GM19438 (cell line): ENCODE data around the gene NRXN2.

Source experiments
- ATAC-seq: cut with Tn5 transposase; IDR thresholded peaks from one replicate; pipeline ENCODE4 v1.9.1; 2021; ENCODE audit warnings: low read depth; ENCODE audit not compliant: unreplicated experiment

The NRXN2 gene

DNA sequence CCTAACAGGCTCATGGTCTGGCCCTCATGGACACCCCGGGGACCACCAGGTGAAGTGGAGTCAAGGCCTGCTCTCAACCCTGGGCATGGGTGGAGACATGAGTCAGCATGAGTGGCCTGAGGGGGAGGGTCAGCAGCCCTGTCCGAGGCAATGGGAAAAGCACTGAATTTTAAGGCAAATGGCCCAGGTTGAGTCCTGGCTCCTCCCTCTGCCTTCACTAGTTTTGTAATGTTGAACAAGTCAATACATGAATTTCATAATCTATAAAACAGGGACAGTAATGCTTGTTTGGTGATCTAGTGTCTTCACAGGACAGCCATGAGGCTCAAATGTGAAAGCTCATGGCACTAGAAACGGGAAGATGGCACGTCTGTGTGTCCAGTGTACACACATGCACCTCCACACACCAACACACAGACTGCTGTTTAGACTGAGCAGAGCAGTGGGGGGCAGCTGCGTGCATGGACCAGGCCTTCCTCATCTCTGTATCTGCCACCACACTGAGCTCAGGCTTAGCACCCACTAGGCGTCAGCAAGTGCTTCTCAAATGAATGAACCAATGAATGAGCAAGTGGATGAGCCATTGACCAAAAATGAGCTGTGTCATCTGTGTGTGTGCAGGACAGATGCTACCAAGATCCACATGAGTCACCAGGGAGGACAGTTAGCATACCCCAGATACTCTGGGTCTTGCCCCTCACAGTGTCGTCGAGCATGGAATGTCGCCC is 63.4 kb downstream of the NRXN2 start:
- ATAC-seq: no peak

DNA sequence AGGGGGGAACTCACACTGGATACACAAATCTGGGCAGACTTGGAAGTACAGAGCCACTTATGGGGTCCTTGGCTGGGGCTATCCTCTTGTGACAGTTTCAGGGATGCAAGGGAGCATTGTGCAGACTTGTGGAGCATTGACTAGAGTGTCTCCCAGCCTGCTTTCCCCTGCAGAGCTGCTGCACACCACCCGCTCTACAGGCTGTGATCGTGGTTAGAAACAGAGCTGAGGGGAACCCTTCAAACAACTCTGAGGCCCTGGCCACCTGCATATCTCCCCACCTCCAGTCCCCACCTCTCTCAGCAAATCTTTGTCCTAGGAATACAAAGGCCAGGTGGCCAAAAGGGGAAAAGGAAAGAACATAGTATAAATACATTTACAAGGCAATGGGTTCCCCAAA is 64.7 kb downstream of the NRXN2 start:
- no peak for ATAC-seq

DNA sequence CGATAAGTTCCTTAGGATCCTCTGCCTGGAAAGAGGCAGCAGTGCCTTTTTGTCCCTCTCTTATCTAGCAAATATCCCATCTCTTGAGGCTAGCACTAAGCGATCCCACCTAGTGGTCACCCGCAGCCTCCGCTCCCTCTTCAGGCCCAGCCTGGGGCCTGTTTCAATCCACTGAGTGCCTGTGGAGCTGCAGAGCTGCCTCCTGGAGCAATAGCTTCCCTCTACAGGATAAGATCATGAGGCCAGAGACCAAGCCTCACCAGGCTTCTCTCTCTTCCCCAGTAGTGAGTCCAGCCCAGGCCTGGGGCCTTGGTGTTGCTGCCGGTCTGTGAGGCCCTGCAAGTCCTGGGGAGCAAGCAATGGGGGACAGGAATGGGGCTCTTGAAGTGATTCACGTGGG is 66.1 kb downstream of the NRXN2 start:
- ATAC-seq: no peak

DNA sequence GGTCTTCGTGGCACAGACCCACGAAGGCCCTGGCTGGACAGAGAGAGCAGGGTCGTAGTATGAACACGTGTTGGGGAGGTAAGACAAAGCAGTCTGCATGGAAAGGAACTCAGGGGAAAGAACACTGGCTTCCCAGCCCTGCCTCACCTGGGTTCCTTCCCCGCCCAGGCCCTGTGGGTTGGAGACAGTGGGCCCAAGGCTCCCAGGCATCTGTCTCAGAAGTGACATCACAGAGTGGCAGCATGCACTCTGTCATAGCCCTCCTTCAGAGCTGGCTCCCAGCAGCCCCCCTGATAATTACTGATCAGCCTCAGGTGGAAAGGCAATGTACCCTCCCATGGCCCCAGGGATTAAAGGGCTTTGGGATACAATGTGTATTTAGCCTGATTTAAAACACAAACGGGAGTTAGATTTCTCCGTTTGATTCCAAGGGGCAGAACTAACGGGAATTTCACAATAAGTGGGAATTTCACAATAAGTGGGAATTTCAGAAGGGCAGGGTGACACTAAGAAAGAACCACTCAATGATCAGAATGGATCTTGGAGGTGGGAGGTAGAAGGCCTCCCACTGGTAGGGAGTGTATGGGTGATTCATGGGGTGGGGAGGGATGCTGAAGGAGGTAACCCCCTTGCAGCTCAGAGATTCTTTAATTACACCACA is 66.9 kb downstream of the NRXN2 start:
- ATAC-seq: no peak

DNA sequence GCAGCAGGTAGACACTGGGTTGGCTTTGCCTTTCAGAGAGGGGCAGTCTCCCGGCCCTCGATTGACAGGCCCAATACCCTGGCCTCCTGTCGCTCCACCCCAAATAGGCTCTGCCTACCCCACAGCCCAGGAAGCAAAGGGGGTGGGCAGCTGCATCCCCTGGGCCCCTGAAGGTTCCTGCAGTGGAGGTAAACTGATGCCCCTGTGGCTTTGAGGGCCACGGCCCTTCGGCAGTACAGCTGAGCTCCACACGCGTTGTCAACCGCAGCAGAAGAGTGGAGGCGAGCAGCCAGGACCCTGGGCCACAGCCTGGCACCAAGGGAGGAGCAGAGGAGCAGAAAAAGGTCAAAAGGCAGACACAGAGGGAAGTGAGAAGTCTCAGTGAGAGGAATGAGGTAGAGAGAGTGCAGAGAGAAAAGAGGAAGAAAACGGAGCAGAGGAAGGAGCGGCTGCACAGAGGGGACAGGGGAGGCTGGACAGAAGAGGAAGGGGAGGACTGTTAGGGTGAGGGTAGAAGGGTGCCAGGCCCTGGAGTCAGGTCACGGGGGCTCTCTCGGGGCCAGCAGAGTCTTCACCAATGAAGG is 67.9 kb downstream of the NRXN2 start:
- no peak for ATAC-seq

DNA sequence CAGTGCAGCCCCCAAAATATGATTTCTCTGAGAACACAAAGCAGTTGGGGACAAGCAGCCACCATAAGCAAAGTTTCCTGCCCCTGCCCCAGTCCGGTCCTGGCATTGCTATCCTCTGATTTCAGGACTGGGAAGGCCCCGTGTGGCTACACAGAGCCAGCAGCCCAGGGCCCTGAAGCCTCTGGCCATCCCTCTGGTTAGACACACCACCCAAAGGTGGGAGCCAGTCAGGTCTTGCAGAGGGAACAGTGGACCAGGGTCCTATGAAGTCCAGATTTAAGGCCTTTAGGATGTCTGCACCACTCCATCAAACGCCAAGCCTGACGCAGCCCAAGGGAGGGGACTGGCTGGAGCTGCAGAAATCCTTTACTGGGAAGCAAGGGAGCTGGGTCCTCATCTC is 68.6 kb downstream of the NRXN2 start:
- no peak for ATAC-seq

DNA sequence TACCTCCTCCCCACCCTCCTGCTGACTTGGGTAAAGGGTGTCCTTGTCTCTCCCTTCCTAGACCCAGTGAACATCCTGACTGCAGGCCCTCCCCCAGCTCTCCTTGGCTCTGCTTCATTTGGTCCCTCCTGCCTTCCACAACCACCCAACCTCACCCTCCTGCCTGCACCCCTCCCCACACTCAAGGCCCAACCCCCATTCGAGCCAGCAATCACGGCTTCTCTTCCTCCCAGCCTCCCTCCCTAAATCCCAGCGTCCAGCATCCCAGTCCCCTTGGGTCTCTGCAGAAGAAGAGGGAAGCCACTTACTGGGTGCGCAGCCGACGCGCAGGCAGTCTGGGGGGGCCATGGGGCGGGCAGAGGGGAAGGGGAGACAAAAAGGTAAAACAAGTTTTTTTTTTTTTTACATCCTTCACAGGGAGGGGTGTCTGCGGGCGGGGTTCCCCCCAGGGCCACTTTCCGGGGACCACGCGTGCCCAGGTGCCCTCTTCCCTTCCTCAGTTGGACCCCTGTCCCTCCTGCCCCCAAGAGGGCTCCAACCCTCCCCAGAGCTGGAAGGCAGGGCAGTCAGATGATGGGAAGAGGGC is 69.5 kb downstream of the NRXN2 start:
- ATAC-seq: no peak

DNA sequence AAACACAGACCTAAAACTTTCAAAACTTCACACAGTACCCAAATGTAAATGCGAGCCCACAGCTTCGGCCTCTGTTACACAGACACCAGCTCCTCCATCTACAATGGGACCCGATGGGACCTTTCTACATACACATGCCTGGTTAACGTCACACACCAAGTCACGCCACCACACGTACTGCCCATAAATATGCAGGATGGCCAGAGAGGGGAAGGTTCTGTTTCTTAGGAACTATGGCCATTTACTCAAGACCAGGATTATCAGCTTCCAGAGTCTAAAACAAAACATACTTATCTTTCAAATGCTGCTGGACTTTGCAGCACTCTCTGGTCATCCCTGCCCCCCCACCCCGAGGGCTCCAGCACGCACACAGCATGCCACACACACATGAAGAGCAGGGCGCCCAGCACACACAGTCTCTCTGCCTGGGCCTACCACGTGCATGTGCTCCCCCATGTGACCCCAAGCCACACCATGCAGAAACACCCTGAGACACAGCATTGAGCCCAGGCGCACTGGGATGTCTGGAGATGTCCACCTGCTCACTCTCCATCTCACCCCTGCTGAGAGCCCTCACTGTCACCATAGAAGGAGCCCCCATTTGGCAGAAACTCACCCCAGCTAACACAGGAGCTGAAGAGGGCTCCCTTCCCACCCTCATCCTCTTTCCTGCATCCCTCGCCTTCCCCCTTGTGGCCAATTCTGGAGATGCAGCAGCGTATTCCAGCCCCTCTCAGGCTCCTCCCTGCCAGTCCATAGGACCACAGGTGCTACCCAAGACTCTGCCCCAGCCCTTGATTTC is 70.2 kb downstream of the NRXN2 start:
- no peak for ATAC-seq

DNA sequence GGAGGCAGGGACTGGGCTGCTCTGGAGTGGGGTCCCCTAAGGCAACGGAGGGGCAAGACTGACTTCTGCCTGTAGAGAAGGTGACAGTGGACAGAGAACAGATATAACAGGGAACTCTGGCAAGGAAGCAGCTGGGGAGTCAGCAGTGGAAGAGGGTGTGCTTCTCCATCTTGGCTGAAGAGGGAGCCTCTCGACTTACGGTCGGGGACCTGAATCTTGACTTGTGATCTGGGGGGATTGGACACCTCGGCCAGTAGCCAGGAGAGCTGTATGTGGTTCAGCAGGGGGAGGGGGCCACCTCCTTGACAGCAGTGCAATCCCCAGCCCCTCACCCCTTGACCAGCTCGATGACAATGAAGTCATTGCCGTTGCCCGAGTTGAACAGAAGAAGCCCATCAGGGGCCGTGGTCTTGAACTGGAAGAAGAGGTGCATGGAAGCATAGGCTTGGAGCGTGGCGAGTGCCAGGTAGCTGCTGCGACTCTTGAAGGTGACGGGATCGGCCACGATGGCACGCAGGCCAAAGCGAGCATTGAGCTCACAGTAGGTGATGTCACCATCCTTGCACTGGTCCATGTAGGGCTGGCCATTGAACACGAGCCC is 72.0 kb downstream of the NRXN2 start:
- ATAC-seq: no peak

DNA sequence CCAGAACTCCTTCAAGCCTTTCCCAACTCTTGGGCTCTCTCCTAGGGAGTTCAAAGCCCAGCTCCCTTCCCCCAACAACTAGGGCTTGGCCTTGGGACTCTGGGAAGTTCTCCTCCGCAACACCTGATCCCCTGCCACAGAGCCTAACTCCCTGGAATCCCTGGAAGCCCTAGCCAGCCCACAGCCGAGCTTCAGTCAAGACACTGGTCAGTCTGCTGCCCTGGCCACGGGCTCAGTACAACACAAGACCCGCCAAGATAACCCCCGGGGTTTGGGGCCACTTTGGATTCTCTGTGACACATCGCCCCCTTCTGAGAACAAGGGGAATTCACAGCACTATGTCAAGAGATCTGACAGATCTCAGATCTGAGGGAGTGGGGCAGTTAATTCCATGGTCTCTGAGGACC is 73.7 kb downstream of the NRXN2 start:
- ATAC-seq: no peak

DNA sequence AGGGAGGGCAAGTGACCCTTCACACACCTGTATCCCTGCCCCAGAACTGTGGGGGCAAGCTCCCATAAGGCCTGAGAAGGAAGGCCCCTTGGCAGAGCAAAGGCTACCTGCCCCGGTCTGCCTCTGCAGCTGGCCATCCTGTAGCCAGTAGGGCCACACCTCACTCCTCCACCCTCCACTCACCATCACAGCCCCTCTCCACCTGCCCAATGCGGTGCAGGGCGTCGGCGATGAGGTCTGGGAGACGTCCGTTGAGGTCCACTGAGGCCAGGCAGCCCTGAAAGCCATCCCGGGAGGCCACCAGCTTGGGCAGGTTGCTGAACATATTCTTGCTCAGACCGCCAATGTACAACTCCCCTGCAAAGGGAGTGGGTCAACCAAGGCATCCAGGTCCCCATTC is 74.4 kb downstream of the NRXN2 start:
- ATAC-seq: no peak

DNA sequence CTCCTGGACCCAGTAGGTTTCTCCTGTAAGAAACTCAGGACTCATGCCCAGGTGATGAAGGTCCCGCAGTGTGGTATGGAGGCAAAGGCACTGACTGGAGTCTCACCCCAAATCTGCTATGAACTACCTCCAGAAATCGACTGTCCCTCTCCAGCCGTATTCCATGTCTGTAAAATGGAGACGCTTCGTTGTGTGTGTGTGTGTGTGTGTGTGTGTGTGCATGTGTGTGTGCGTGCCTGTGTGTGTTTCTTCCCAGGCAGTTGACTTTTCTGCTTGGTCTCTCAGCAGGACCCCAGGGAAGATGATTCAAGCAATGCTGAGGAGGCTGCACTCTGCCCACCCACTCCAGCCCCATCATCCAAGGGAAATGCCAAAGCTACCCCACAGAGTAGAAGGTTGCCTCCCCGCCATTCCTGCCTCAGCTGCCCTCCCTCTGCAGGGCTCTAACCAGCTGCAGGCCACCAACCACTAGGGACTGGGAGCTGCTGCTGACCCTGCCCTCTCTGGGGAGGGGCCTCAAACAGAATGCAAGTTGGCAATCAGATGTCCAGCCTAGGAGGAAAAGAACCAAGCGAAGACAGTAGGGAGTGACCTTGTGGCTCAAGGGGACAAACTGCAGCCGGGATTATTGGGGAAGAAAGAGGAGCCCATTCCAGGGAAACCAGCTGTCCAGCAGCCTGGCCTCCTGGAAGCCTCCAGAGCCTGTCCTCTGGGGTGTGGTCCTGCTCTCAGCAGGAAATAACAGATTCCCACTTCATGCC is 75.8 kb downstream of the NRXN2 start:
- ATAC-seq: no peak

DNA sequence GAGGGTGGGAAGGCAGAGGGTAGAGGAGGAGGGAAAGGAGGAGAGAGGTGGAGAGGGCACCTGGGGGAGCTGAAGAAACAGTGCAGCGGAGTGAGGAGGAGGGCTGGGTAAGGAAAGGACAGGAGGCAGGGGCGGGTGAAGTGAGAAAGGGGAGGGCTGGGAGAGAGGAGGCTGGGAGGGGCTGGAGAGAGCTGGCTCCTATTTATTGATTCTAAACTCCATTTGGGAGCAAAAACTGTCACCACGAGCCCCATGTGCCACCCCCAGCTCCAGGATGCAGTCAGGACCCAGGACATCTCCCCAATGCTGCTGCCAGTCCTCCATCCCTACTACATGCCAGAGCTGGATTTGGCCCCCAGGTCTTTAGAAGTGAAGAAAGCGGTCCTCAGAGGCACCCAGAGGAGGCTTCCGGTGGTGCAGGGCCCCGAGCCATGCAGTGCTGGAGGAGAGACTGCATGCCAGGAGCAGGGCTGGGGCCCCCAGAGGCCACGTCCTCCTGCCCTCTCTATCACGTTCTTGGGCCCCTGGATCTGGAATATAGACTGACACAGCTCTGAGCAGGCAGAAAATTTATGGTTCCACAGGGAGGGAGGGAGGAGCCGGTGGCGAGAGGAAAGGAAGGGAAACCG is 78.2 kb downstream of the NRXN2 start:
- ATAC-seq: no peak

DNA sequence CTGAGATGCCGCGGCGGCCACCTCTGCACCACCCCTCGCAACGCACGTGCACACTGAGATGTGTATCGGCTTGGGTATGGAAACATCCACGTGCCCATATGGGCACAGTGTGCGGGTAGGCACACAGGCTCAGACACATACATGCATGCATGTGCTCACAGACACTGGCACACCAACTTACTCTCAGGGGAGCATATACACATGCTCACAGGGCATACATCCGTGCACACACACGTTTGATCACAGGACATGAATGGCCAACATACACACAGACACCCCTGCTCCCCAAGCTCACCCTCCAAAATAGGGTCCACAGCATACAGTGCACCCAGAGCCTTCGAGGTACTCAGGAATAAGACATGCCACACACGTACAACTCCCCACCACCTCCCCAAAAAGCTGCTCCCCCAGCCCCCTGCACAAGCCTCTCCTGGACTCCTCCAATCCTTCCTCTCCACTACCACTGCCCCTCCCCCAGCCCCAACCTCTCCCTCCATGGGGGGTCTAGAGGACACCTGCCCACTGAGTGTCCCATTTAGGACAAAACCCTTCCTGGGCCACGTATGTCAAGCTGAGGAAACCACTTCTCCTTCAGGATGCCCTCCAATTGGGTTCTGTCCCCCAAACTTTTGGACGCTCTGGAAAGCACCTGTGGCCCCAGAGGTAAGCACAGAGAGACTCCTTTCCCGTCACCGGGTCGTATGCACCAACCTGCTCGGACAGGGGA is 78.9 kb downstream of the NRXN2 start:
- ATAC-seq: no peak

DNA sequence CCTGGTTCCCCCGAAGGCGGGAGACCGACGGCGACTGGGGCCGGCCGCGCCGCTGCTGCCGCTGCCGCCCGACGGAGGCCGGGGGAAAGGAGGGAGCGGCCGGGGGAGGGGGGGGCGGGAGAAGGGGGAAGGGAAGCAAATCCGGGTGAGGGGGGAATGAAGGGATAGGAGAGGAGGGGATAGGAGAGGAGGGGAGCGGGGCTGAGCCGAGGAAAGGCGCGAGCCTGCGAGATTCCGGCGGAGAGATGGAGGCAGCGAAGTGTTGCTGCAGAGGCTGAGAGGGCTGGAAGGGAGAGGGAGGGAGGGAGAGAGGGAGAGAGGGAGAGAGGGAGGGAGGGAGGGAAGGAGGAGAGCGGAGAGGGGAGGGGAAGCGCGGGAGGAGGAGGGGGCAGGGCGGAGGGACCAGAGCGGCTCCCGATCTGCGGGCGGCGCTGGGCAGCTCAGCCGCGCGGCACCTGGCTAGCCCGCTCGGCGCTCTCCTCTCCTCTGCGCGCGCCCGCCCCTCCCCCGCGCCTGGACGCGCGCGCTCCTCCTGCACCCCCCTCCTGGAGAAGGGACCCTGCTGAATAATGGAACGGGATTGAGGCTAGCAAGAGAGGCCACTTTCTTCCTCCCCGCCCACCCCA is 79.6 kb downstream of the NRXN2 start:
- ATAC-seq: no peak

DNA sequence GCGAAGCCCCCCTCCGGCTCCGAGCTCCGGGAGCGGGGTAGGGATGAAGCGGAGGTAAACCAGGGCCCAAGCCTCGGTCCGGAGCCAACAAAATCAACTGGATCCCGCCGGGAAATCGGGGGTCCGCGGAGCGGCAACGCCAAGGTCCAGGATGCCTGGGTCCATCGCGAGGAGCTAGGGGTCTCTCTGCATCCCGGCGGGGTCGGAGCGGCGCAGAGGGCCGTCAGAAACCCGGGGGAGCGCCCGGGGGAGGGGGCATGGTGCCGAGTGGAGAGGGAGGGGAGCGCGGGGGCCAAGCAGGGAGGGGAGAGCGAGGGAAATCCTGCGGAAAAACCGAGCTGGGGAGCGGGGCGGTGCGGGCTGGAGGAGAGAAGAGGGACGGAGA is 80.1 kb downstream of the NRXN2 start:
- ATAC-seq: no peak

DNA sequence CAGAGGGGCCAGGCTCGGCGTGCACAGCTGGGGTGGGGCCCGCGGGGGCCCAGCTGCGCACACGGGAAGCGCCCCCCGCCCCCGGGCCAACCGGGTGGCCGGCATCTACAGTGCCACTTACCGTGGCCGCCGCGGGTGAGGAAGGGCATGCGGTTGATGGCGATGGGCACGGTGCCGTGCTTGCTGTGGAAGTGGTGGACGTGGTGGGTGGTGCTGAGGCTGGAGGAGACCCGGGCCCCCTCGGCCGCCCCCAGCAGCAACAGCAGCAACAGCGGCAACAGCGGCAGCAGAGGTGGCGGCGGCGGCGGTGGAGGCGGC is 80.6 kb downstream of the NRXN2 start:
- ATAC-seq: no peak

DNA sequence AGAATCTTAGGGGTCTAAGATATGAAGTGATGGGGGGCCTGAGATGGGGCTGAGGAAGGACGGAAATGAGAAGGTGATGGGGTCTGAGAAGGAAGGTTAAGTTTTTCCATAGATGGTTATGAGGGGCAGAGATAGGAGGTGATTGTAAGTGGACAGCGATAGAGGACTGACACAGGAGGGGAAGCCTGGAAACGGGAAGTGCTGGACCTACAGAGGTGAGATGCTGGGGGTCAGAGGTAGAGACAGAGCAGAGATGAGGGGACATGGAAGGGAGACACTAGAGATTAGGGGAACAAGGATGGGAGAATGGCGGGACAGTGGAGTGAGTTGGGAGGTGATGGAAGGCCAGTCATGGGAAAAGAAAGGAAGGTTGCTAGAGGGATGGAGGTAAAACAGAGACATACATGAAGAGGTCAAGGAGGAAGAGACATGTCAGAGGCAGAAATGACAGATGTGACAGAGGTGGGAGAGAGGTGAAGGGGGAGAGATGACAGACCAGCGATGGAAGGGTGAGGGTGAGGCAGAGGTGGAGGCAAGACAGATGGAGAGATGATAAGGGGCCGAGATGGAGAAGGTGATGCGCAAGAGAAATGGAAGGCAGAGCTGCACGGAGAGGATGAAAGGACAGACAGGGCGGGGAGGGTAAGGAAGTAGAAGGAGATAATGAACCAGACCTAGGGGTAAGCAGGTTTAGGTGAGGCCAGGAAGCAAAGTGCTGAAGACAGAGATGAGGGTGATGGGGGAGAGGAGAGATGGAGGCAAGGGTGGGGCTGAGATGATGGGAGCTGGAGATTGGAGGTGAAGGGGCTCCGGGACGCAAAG is 81.2 kb downstream of the NRXN2 start:
- ATAC-seq: no peak
